Activated naive CD8-positive, alpha-beta T cell treated with anti-CD3 and anti-CD28 coated beads, Interleukin-2, amount 50 U/mL, for 24 hours (primary cell): ENCODE measurements around the gene SH3RF3.

Experiments used
- ATAC-seq: fragments of 150-1000 bp; cut with Tn5 transposase; one replicate; pipeline ENCODE4 v1.10.0; 2021
- DNase-seq: peaks from one replicate; pipeline ENCODE4 v3.0.0; 2021
- H3K27ac Mint-ChIP-seq: one replicate; pipeline ENCODE4 v1.8.0; 2021; ENCODE audit warnings: mild to moderate bottlenecking, mixed read lengths
- H3K27me3 Mint-ChIP-seq: one replicate; pipeline ENCODE4 v1.8.0; 2021; ENCODE audit warnings: mixed read lengths
- H3K36me3 Mint-ChIP-seq: one replicate; pipeline ENCODE4 v1.8.0; 2021; ENCODE audit warnings: low read depth, mixed read lengths
- H3K4me1 Mint-ChIP-seq: one replicate; pipeline ENCODE4 v1.8.0; 2021; ENCODE audit warnings: mixed read lengths
- H3K4me3 Mint-ChIP-seq: one replicate; pipeline ENCODE4 v1.8.0; 2021; ENCODE audit warnings: mild to moderate bottlenecking, moderate library complexity, mixed read lengths
- H3K9me3 Mint-ChIP-seq: one replicate; pipeline ENCODE4 v1.8.0; 2021; ENCODE audit warnings: mixed read lengths

Gene SH3RF3

DNA sequence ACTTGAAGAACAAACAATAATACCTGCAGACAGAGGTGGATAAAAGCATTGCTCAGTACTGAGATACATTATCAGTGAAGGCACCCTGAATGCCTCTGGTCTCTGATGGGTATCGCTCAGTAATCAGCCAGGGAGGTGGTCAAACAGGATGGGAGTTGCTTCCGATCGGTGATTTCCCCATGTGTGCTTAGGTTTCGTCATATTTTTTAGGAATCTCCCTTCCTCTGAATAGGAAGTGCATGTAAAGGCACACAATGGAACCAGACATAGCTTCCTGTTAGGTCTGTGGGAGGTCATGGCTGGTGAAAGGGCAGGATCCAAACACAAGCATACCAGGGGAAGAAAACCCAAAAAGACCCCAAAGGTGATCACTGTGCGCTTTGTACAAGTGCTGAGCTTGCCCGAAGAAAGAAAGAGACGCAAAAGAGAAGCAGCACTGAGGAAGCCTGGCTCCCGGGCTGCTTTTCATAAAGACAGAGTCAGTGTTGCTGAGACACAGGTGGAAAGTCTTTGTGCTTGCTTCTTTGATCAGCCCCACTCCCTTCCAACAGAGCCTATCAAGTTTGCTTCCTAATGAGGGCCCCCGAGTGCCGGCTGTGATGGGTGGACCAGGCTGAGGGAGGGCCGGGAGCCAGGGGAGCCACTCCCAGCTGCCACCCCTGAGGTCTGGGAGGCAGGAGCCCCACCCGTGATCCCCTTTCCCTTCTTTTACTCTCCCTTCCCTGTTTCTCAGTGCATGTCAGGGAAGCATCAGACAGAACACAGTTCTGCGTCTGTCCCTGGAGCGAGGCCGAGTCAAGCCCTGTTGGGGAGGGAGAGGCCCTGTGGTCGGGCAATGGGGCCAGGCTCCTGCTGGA lies 138.2 kb downstream of the SH3RF3 start:
- Mint-ChIP-seq H3K4me3 (no peak overlapping the region), H3K27ac (no peak overlapping the region), H3K36me3 (no peaks in the 10 kb centered on the region), H3K9me3 (no peaks in the 10 kb centered on the region), H3K4me1 (no peaks in the 10 kb centered on the region), H3K27me3 (peaks cover 2% of the 10 kb centered on the region)
- DNase-seq (no peak), ATAC-seq (no peak)

DNA sequence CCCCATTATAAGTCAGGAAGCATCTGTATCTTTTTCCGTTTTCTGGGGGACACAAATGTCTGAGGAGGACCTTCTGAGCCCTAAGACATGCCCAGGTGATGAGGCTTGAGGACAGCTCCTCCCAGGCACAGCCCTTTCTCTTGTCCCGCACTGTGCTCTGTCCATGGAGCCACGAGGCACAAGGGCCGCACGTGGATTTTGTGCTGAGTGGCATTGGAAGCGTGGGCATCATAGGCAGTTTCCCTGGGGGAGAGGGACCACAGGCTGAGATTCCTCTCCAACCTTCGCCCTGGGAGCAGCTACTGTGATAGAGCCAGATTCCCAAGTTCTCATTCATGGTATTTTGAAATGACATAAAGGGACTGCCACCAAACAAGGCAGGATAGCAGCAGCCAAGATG lies 139.9 kb downstream of the SH3RF3 start:
- Mint-ChIP-seq H3K36me3 (no peaks in the 10 kb centered on the region), H3K4me3 (no peak overlapping the region), H3K27ac (no peak overlapping the region), H3K4me1 (peaks cover 8% of the 10 kb centered on the region), H3K9me3 (no peaks in the 10 kb centered on the region), H3K27me3 (peaks cover 2% of the 10 kb centered on the region)
- DNase-seq (no peak), ATAC-seq (no peak)

DNA sequence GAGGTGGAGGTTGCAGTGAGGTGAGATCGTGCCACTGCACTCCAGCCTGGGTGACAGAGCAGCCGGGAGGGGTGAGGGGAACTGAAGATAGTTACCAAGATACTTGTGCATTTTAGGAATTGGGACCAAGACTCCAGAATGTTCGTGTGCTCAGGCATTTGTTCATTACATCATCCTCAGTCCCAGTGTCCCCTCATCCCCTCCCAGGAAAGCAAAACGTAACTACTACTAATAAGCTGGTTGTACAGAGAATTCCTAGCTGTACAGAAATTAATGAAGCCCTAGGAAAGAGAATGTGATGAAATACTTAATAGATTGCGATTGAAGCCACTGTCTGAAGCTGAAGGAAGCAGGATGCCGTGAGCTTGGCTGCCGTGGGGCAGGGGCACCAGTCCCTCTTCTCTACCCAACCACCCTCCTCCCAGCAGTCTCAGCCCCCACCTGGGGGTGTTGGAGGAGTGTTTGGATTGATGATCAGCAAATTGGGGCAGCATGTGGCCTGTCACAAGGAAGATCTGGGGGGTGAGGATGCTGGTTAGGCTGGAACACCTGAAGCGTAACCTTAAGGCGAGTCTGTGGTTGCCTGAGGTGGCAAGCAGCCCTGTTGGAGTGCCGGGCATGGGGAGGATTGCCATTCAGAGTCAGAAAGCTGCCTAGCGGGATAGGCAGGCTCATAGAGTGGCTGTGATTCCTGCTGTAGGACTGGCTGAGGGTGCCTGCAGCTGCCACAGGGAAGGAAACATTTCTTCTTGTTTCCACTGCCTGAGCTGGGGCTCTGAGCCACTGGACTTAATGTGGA lies 140.9 kb downstream of the SH3RF3 start:
- H3K9me3 Mint-ChIP-seq: no peaks in the 10 kb centered on the region

DNA sequence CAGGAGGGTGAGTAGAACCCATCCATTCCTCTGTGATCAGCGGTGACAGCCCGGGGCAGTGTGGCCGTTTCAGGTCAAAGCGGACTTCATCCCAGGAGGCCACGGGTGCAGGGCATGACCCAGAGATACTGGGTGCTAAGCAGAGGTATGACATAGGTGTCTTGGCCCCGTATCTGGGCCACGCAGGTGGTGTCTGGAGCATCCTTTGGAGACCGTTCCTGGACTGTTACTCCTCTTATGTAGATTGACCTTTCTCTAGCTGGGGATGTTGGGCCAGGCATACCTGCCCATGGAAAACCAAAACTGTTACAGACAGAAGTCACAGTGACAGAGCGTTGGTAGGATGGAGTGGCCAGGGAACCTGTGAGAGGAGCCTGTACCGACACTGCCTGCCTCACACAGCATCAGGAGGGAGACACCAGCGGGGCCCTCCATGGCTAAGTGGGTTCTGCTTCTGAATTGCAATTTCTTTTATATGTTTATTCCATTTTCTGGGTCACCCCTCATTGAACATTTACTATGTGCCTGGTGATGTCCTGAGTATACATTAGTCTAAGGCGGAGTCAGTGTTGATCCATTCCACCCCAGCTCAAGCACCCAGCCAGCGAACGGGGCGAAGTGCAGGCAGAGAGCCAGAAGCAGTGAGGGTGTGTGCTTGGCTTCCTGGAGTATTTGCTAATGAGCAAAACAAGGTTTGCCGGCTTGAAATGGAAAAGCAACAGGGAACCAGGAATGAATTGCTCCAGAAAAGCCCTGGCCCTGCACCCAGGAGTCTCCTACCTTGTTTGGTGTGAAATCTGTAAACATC lies 141.7 kb downstream of the SH3RF3 start:
- Mint-ChIP-seq H3K27ac (no peak overlapping the region), H3K4me1 (peaks cover 25% of the 10 kb centered on the region)

More for the DNA sequence above, 140.9 kb downstream of the SH3RF3 start:
- Mint-ChIP-seq H3K4me1 (peaks cover 17% of the 10 kb centered on the region), H3K27me3 (peaks cover 2% of the 10 kb centered on the region), H3K27ac (no peak overlapping the region), H3K4me3 (no peak overlapping the region), H3K36me3 (no peaks in the 10 kb centered on the region)
- DNase-seq: no peak
- ATAC-seq: no peak

DNA sequence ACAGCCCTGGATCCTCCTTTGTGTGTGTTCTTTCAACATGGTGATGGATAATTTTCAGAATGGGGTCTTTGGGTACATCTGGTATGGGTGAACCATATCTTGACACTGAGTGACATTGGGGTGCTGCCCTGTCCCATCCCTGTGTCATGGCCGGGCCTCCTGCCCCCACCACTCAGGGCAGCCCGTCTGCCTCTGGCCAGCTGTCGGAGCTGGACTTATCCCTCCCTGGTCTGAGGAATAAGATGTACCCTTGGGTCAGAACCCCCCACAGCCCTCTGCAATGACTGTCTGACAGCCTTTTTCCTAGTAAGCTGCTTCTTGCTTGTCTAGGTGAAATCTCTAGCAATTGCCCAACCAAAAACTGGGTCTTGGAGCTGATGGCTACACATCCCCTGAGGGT lies 142.9 kb downstream of the SH3RF3 start:
- H3K9me3 Mint-ChIP-seq: no peaks in the 10 kb centered on the region
- H3K27me3 Mint-ChIP-seq: no peaks in the 10 kb centered on the region
- no peaks in the 10 kb centered on the region for H3K36me3 Mint-ChIP-seq
- H3K27ac Mint-ChIP-seq: no peak overlapping the region
- DNase-seq (no peak), ATAC-seq (no peak)
- H3K4me3 Mint-ChIP-seq: no peak overlapping the region
- H3K4me1 Mint-ChIP-seq: peaks cover 26% of the 10 kb centered on the region

More for the DNA sequence above, 141.7 kb downstream of the SH3RF3 start:
- ATAC-seq (no peak), DNase-seq (no peak)
- no peak overlapping the region for H3K4me3 Mint-ChIP-seq
- H3K36me3 Mint-ChIP-seq: no peaks in the 10 kb centered on the region
- peaks cover 2% of the 10 kb centered on the region for H3K27me3 Mint-ChIP-seq
- H3K9me3 Mint-ChIP-seq: no peaks in the 10 kb centered on the region

DNA sequence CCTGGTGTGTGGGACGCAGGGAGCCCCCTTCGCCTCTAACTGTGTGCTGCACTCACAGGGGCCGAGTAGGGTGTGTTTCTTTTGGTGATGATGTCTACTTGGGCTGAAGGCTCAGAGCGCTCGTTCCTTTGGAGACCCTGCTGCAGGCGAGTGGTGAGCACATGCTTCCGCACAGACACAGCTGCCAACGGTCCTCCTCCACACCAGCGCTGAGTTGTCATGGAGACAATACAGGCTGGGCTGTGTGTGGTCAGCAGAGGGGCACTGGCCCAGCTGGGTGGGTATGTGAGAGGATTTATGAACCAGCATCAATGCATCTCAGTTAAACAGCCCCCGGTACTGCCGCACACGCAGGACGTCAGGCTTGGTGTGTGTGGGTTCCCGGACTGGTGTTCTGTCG lies 143.5 kb downstream of the SH3RF3 start:
- no peaks in the 10 kb centered on the region for H3K9me3 Mint-ChIP-seq
- no peak for DNase-seq
- H3K27ac Mint-ChIP-seq: no peak overlapping the region
- no peaks in the 10 kb centered on the region for H3K27me3 Mint-ChIP-seq
- no peak overlapping the region for H3K4me3 Mint-ChIP-seq
- no peaks in the 10 kb centered on the region for H3K36me3 Mint-ChIP-seq
- no peak for ATAC-seq
- peaks cover 26% of the 10 kb centered on the region for H3K4me1 Mint-ChIP-seq

DNA sequence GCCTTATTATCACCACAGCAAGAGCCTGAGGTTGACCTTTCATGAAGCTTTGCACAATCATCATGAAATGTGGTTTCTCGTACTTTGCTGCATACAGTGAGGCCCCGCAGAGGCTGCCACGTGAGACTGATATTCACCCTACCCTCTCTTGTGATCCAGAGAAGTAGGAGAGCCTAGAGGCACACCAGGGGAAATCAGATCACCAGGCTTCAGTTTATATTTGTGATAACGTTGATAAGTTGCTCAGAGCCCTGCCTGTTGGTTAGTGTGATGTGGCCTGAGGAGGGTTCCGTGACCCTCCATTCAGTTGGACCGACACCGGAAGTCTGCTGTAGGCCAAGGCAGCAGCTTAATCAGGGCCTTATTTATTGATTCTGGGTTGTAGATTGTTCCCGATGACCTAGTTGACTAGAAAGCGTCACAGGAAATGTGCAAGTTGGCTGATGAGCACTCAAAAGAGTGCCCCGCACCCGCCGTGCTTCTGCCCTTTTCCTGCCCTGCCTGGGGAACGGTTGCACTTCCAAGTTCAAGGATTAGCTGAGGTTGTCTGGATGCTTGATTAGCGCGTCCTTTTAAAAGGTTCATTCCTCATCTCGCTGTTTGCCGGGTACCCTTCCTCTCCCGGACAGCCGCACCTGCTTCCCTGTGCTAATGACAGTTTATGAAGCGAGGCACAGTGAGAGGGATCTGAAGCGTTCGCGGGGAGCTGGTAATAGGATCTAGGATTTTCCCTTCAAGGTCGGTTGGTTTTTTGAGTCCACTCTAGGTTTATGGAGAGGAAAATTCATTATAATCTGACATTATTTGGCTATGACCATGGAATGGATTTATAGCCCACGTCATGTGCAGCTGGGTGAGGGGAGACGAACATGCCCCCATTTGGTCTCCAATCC lies 146.4 kb downstream of the SH3RF3 start:
- Mint-ChIP-seq H3K27me3 (no peaks in the 10 kb centered on the region), H3K4me3 (no peak overlapping the region), H3K4me1 (peaks cover 26% of the 10 kb centered on the region), H3K36me3 (no peaks in the 10 kb centered on the region), H3K27ac (peak overlapping the region; percentile 64), H3K9me3 (no peaks in the 10 kb centered on the region)
- DNase-seq: peak; percentile 9
- ATAC-seq: peak; percentile 83

DNA sequence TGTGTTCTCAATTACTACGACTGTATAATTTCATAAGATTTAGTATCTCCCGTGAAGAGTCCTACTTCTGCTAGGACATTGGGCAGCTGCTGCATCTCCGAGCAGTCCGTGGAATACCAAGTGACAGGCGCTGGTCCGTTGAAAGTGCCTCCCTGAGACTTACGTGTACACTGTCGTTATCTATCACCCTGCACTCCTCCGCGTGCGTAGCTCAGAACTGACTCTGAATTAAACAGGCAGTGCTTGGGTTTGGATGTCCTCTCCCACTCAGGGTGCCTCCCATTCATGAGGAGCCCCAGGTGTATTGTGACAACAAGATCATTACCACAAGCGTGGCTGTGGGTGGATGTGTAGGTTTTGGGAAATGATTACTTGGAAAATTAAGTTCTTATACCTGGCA lies 148.4 kb downstream of the SH3RF3 start:
- no peaks in the 10 kb centered on the region for H3K27me3 Mint-ChIP-seq
- H3K4me3 Mint-ChIP-seq: no peak overlapping the region
- H3K36me3 Mint-ChIP-seq: no peaks in the 10 kb centered on the region
- ATAC-seq (no peak), DNase-seq (no peak)
- no peak overlapping the region for H3K27ac Mint-ChIP-seq
- no peaks in the 10 kb centered on the region for H3K9me3 Mint-ChIP-seq
- peaks cover 26% of the 10 kb centered on the region for H3K4me1 Mint-ChIP-seq

DNA sequence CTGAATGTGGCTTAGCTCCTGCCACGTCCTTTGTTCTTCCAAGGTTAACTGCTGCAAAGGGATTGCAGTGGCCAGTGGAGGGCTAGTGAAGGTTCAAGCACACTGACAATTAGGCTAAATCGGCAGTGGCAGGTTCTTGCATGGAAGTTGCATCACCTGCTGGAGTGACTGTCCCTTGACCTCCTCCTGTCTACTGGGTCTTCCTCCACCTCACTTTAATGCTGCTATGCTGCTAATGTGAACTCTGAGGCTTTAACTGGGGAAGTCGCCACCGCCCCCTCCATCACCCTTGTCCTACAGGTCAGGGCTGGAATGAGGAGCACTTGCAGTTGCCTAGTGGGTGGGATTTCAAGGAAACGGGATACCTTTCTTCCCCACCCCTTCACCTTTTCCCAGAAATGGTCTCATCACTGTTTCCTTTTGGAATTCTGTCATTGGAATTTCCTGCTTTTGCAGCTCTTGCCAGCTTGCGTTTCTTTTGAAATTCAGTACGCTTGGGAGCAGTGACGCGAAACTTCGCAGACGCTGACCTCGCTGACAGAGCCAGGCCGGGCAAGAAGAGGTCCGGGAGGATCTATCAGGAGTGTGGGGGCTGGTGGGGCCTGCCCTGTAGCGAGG lies 150.3 kb downstream of the SH3RF3 start:
- Mint-ChIP-seq H3K27me3 (no peaks in the 10 kb centered on the region), H3K9me3 (no peaks in the 10 kb centered on the region), H3K27ac (no peak overlapping the region), H3K4me1 (peaks cover 14% of the 10 kb centered on the region), H3K36me3 (no peaks in the 10 kb centered on the region), H3K4me3 (no peak overlapping the region)
- ATAC-seq (no peak), DNase-seq (no peak)

DNA sequence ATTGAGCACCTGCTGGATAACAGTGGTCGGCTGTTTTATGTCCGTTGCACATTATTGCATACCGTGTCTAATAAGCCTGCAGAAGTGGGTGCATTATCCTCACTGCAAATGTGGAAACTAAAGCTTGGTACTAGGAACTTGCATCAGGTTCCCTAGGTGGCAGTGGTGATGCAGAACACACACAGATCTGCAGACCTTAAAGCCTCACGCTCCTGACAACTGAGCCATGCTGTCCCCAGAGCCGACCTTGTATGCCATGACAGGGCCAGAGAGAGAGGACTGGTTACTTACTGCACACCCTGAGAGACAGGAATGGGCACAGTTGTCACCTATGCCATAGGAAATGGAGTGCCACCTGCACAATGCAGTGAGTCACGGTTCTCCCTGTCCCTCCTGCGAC lies 151.8 kb downstream of the SH3RF3 start:
- Mint-ChIP-seq H3K4me3 (no peak overlapping the region), H3K27me3 (no peaks in the 10 kb centered on the region), H3K9me3 (no peaks in the 10 kb centered on the region), H3K4me1 (no peaks in the 10 kb centered on the region), H3K36me3 (no peaks in the 10 kb centered on the region), H3K27ac (no peak overlapping the region)
- DNase-seq (no peak), ATAC-seq (no peak)

DNA sequence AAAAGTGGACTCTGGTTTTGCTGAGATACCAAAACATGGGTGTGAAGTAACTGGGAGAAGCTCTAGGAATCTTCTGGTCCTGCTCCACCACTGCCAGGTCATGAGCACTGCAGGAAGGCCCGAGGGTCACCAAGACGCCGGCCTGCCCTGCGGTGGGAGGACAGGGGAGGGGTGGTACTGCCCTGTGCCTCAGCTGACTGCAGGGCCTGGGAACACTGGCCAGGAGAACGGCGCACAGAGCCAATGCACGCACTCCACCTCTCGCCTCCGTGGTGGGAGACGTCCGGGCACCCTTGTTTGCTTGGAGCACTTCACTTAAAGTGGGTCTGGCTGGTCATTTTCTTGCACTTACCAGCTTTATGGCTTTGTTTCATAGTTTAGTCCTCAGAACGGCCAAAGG lies 153.4 kb downstream of the SH3RF3 start:
- H3K9me3 Mint-ChIP-seq: no peaks in the 10 kb centered on the region
- no peaks in the 10 kb centered on the region for H3K27me3 Mint-ChIP-seq
- no peak overlapping the region for H3K27ac Mint-ChIP-seq
- no peak overlapping the region for H3K4me3 Mint-ChIP-seq
- H3K36me3 Mint-ChIP-seq: no peaks in the 10 kb centered on the region
- no peak for ATAC-seq
- H3K4me1 Mint-ChIP-seq: no peaks in the 10 kb centered on the region
- no peak for DNase-seq

DNA sequence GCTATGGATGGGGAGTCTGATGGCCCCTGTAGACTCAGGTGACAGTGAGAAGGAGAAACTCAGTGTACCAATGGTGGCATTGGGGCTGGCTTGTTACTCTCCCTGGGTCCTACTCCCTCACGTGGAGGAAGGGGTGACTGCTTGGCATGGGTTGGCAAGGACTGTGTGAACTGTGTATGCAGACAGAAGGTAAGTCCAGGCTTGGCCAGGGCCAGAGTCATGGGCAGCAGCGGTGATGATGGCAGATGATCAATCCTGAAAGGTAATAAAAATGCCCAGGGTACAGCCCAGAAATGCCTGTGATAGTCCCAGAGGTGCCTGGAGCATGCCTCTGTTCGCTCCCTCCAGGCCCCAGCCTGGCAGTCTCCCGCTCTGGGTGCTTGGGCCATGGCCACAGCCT lies 153.9 kb downstream of the SH3RF3 start:
- Mint-ChIP-seq H3K27ac (no peak overlapping the region), H3K36me3 (no peaks in the 10 kb centered on the region), H3K4me1 (no peaks in the 10 kb centered on the region), H3K9me3 (no peaks in the 10 kb centered on the region), H3K4me3 (no peak overlapping the region), H3K27me3 (no peaks in the 10 kb centered on the region)
- DNase-seq: no peak
- ATAC-seq: no peak

DNA sequence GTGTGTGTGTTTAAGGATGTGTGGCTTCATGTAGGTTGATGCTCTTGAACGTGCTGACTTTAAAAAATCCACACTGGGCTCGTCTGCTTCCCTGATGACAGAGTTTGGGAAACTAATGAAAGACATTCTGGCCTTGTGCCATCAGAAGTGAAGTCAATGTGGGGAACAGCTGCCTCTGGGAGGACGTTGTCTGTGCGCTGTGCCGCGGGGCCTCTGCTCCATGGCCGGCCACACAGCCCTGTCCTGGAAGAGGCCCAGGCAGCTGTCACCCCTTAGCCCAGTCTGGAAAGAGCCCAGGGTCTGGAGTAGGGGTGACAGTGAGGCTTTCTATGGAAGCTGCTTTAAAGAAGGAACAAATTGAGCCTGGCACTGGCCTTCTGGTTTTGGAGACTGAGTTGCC lies 155.8 kb downstream of the SH3RF3 start:
- H3K36me3 Mint-ChIP-seq: no peaks in the 10 kb centered on the region
- DNase-seq (no peak), ATAC-seq (no peak)
- no peak overlapping the region for H3K27ac Mint-ChIP-seq
- no peaks in the 10 kb centered on the region for H3K27me3 Mint-ChIP-seq
- no peaks in the 10 kb centered on the region for H3K9me3 Mint-ChIP-seq
- H3K4me3 Mint-ChIP-seq: no peak overlapping the region
- no peaks in the 10 kb centered on the region for H3K4me1 Mint-ChIP-seq
